HepG2 (cell line): ENCODE measurements around the gene ANTXR1. TPM values are rescaled to one million over a fixed set of nuclear protein-coding genes. Genes with fewer than 3 reads are reported as not detected.

Source experiments
- KDM4B ChIP-seq: sonication (generic); formaldehyde crosslinking; IDR thresholded peaks from 2 replicates; pipeline ENCODE4 v1.4.0; 2020; ENCODE audit warnings: missing genetic modification reagents
- MBNL3 ChIP-seq: fragments of 250-450 bp; sonication (Bioruptor Pico); conservative IDR thresholded peaks from 2 replicates; pipeline ENCODE4 v1.8.0; 2022; ENCODE audit warnings: mild to moderate bottlenecking, inconsistent platforms
- RBFOX2 ChIP-seq: fragments of 200-400 bp; formaldehyde crosslinking; IDR thresholded peaks from 2 replicates; pipeline ENCODE4 v1.6.1; 2017; ENCODE audit warnings: low read depth, mild to moderate bottlenecking, low read length
- REXO4 ChIP-seq: sonication (generic); formaldehyde crosslinking; IDR thresholded peaks from 2 replicates; pipeline ENCODE4 v1.8.0; 2022; ENCODE audit warnings: missing genetic modification reagents, mild to moderate bottlenecking, borderline replicate concordance
- ZFP1 ChIP-seq: IDR thresholded peaks from 2 replicates; pipeline ENCODE4 v1.6.1; 2016
- ZNF513 ChIP-seq: sonication (generic); formaldehyde crosslinking; conservative IDR thresholded peaks from 2 replicates; pipeline ENCODE4 v1.5.0; 2020; ENCODE audit warnings: missing genetic modification reagents
- ZNF557 ChIP-seq: sonication (generic); formaldehyde crosslinking; IDR thresholded peaks from 2 replicates; pipeline ENCODE4 v1.4.0; 2020; ENCODE audit warnings: missing genetic modification reagents
- ZNF883 ChIP-seq: sonication (generic); formaldehyde crosslinking; IDR thresholded peaks from 2 replicates; pipeline ENCODE4 v1.5.1; 2020; ENCODE audit warnings: mild to moderate bottlenecking, missing genetic modification reagents; ENCODE audit errors: not compliant biosample characterization
- polyA plus RNA-seq, 8 experiments: library from polyadenylated mRNA; depleted of rRNA in 3 of 8; stranded (reverse) in 7 of 8; unstranded in 1 of 8; fragments of >200 nt; fragmentation: Illumina TruSeq in 4 of 8; extraction: Trizol in 4 of 8; gene quantifications; 2 replicates each; pipeline versions ENCODE4 v1.2.1 to v1.2.3, GENCODE V29; 2011 to 2016; ENCODE audit warnings: low read depth in 4 of 8, missing spikeins in 1 of 8, mixed read lengths in 1 of 8; ENCODE audit not compliant: insufficient read depth in 1 of 8
- total RNA-seq, 5 experiments: library from RNA; depleted of rRNA; stranded (reverse); fragments of >200 nt; fragmentation: Illumina TruSeq; extraction: Trizol; gene quantifications; 2 replicates each; pipeline ENCODE4 v1.2.3, GENCODE V29; 2016; ENCODE audit warnings: low read depth in 1 of 5
- TF ChIP-seq, protein P1 (sequence below): sonication (generic); formaldehyde crosslinking; IDR thresholded peaks from 2 replicates; pipeline ENCODE4 v1.5.1; 2020; ENCODE audit warnings: mild to moderate bottlenecking, missing genetic modification reagents
- TF ChIP-seq, protein P2 (sequence below): sonication (generic); formaldehyde crosslinking; IDR thresholded peaks from one replicate; pipeline ENCODE4 v1.5.1; 2020; ENCODE audit warnings: mild to moderate bottlenecking, missing genetic modification reagents; ENCODE audit errors: not compliant biosample characterization
- TF ChIP-seq, protein P3 (sequence below): sonication (generic); formaldehyde crosslinking; IDR thresholded peaks from 2 replicates; pipeline ENCODE4 v1.5.0; 2020; ENCODE audit warnings: missing genetic modification reagents, mild to moderate bottlenecking, borderline replicate concordance
- TF ChIP-seq, protein P4 (sequence below): sonication (generic); formaldehyde crosslinking; IDR thresholded peaks from 2 replicates; pipeline ENCODE4 v1.5.0; 2020; ENCODE audit warnings: mild to moderate bottlenecking, missing genetic modification reagents

ANTXR1 gene
- total and polyA plus RNA-seq, 2 of the 13 experiments (the other 11 are each of a cell fraction or from before 2014, with no cell fraction given): 4.5 to 12.7 TPM

GRCh38 chr2:69062307-69062962, 49.5 kb downstream of the ANTXR1 start (continued):
- TF ChIP-seq, protein P1, sequence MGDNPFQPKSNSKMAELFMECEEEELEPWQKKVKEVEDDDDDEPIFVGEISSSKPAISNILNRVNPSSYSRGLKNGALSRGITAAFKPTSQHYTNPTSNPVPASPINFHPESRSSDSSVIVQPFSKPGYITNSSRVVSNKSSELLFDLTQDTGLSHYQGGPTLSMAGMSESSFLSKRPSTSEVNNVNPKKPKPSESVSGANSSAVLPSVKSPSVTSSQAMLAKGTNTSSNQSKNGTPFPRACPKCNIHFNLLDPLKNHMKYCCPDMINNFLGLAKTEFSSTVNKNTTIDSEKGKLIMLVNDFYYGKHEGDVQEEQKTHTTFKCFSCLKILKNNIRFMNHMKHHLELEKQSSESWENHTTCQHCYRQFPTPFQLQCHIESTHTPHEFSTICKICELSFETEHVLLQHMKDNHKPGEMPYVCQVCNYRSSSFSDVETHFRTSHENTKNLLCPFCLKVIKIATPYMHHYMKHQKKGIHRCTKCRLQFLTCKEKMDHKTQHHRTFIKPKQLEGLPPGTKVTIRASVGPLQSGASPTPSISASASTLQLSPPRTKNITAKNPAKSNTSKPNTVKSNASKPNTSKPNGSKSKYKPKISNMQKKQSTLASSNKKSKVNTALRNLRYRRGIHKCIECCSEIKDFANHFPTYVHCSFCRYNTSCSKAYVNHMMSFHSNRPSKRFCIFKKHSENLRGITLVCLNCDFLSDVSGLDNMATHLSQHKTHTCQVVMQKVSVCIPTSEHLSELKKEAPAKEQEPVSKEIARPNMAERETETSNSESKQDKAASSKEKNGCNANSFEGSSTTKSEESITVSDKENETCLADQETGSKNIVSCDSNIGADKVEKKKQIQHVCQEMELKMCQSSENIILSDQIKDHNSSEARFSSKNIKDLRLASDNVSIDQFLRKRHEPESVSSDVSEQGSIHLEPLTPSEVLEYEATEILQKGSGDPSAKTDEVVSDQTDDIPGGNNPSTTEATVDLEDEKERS (CRISPR knock-in tag): no peak
- TF ChIP-seq, protein P2, sequence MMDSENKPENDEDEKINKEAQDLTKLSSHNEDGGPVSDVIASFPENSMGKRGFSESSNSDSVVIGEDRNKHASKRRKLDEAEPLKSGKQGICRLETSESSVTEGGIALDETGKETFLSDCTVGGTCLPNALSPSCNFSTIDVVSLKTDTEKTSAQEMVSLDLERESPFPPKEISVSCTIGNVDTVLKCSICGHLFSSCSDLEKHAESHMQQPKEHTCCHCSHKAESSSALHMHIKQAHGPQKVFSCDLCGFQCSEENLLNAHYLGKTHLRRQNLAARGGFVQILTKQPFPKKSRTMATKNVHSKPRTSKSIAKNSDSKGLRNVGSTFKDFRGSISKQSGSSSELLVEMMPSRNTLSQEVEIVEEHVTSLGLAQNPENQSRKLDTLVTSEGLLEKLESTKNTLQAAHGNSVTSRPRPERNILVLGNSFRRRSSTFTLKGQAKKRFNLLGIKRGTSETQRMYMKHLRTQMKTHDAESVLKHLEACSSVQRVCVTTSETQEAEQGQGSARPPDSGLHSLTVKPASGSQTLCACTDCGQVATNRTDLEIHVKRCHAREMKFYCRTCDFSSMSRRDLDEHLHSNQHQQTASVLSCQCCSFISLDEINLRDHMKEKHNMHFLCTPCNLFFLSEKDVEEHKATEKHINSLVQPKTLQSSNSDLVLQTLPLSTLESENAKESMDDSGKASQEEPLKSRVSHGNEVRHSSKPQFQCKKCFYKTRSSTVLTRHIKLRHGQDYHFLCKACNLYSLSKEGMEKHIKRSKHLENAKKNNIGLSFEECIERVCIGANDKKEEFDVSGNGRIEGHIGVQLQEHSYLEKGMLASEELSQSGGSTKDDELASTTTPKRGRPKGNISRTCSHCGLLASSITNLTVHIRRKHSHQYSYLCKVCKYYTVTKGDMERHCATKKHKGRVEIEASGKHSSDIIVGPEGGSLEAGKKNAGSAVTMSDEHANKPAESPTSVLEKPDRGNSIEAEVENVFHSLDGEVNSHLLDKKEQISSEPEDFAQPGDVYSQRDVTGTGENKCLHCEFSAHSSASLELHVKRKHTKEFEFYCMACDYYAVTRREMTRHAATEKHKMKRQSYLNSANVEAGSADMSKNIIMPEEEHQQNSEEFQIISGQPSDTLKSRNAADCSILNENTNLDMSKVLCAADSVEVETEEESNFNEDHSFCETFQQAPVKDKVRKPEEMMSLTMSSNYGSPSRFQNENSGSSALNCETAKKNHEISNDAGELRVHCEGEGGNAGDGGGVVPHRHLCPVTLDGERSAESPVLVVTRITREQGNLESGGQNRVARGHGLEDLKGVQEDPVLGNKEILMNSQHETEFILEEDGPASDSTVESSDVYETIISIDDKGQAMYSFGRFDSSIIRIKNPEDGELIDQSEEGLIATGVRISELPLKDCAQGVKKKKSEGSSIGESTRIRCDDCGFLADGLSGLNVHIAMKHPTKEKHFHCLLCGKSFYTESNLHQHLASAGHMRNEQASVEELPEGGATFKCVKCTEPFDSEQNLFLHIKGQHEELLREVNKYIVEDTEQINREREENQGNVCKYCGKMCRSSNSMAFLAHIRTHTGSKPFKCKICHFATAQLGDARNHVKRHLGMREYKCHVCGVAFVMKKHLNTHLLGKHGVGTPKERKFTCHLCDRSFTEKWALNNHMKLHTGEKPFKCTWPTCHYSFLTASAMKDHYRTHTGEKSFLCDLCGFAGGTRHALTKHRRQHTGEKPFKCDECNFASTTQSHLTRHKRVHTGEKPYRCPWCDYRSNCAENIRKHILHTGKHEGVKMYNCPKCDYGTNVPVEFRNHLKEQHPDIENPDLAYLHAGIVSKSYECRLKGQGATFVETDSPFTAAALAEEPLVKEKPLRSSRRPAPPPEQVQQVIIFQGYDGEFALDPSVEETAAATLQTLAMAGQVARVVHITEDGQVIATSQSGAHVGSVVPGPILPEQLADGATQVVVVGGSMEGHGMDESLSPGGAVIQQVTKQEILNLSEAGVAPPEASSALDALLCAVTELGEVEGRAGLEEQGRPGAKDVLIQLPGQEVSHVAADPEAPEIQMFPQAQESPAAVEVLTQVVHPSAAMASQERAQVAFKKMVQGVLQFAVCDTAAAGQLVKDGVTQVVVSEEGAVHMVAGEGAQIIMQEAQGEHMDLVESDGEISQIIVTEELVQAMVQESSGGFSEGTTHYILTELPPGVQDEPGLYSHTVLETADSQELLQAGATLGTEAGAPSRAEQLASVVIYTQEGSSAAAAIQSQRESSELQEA: no peak
- TF ChIP-seq, protein P3, sequence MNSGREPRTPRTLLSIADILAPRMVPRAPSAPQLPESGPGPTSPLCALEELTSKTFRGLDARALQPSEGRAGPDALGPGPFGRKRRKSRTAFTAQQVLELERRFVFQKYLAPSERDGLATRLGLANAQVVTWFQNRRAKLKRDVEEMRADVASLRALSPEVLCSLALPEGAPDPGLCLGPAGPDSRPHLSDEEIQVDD (CRISPR knock-in tag): no peak
- TF ChIP-seq ZNF883 (CRISPR knock-in tag): no peak
- TF ChIP-seq ZFP1 (CRISPR knock-in tag): no peak
- no peak for TF ChIP-seq KDM4B (CRISPR knock-in tag)
- TF ChIP-seq ZNF513 (CRISPR knock-in tag): no peak
- no peak for TF ChIP-seq REXO4 (CRISPR knock-in tag)
- TF ChIP-seq MBNL3 (CRISPR knock-in tag): no peak
- TF ChIP-seq, protein P4, sequence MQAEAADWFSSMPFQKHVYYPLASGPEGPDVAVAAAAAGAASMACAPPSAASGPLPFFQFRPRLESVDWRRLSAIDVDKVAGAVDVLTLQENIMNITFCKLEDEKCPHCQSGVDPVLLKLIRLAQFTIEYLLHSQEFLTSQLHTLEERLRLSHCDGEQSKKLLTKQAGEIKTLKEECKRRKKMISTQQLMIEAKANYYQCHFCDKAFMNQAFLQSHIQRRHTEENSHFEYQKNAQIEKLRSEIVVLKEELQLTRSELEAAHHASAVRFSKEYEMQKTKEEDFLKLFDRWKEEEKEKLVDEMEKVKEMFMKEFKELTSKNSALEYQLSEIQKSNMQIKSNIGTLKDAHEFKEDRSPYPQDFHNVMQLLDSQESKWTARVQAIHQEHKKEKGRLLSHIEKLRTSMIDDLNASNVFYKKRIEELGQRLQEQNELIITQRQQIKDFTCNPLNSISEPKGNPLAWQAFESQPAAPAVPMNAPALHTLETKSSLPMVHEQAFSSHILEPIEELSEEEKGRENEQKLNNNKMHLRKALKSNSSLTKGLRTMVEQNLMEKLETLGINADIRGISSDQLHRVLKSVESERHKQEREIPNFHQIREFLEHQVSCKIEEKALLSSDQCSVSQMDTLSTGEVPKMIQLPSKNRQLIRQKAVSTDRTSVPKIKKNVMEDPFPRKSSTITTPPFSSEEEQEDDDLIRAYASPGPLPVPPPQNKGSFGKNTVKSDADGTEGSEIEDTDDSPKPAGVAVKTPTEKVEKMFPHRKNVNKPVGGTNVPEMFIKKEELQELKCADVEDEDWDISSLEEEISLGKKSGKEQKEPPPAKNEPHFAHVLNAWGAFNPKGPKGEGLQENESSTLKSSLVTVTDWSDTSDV (CRISPR knock-in tag): no peak
- TF ChIP-seq RBFOX2: no peak
- no peak for TF ChIP-seq ZNF557
